Sigmoid colon (tissue), 4 donors: ENCODE measurements around the gene DYNLRB1.

Source experiments
- POLR2A ChIP-seq, 2 donors: fragments of 450-650 bp; IDR thresholded peaks; one replicate each; pipeline ENCODE4 v1.6.1; 2016; ENCODE audit warnings: antibody characterized with exemption in 2 of 2, mild to moderate bottlenecking in 2 of 2, moderate library complexity in 2 of 2
- POLR2AphosphoS5 ChIP-seq, 4 donors: sonication (generic); formaldehyde crosslinking; IDR thresholded peaks; one replicate each; pipeline ENCODE4 v1.6.1; 2017; ENCODE audit warnings: antibody characterized with exemption in 4 of 4
- TF ChIP-seq, protein P1 (sequence below), 4 experiments: fragments of 450-650 bp in 3 of 4; fragments of 200-600 bp in 1 of 4; IDR thresholded peaks; one replicate each; pipeline ENCODE4 v1.5.1; 2016 to 2019; ENCODE audit warnings: antibody characterized with exemption in 4 of 4, mild to moderate bottlenecking in 3 of 4, moderate library complexity in 2 of 4

GRCh38 chr20:34485068-34485634, 31.1 kb upstream of the DYNLRB1 start:
- TF ChIP-seq POLR2A (IDR thresholded peaks at IDR 0.05) (no peak), POLR2AphosphoS5 (IDR thresholded peaks at IDR 0.05) (no peak)
- TF ChIP-seq, protein P1, sequence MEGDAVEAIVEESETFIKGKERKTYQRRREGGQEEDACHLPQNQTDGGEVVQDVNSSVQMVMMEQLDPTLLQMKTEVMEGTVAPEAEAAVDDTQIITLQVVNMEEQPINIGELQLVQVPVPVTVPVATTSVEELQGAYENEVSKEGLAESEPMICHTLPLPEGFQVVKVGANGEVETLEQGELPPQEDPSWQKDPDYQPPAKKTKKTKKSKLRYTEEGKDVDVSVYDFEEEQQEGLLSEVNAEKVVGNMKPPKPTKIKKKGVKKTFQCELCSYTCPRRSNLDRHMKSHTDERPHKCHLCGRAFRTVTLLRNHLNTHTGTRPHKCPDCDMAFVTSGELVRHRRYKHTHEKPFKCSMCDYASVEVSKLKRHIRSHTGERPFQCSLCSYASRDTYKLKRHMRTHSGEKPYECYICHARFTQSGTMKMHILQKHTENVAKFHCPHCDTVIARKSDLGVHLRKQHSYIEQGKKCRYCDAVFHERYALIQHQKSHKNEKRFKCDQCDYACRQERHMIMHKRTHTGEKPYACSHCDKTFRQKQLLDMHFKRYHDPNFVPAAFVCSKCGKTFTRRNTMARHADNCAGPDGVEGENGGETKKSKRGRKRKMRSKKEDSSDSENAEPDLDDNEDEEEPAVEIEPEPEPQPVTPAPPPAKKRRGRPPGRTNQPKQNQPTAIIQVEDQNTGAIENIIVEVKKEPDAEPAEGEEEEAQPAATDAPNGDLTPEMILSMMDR (IDR thresholded peaks at IDR 0.05): no peak
